Stimulated activated CD4-positive, alpha-beta T cell treated with anti-CD3 and anti-CD28 coated beads, Interleukin-4, amount 100 ng/mL, for 24 hours (primary cell): ENCODE measurements around the gene HNRNPH1.
"Not testable (repeated sequence)": the region's sequence is repeated elsewhere in the genome, so short reads cannot be mapped to it uniquely, and the experiment has no call there.

Experiments used
- DNase-seq: peaks from one replicate; pipeline ENCODE4 v3.0.0-alpha.2; 2020

Gene HNRNPH1

DNA sequence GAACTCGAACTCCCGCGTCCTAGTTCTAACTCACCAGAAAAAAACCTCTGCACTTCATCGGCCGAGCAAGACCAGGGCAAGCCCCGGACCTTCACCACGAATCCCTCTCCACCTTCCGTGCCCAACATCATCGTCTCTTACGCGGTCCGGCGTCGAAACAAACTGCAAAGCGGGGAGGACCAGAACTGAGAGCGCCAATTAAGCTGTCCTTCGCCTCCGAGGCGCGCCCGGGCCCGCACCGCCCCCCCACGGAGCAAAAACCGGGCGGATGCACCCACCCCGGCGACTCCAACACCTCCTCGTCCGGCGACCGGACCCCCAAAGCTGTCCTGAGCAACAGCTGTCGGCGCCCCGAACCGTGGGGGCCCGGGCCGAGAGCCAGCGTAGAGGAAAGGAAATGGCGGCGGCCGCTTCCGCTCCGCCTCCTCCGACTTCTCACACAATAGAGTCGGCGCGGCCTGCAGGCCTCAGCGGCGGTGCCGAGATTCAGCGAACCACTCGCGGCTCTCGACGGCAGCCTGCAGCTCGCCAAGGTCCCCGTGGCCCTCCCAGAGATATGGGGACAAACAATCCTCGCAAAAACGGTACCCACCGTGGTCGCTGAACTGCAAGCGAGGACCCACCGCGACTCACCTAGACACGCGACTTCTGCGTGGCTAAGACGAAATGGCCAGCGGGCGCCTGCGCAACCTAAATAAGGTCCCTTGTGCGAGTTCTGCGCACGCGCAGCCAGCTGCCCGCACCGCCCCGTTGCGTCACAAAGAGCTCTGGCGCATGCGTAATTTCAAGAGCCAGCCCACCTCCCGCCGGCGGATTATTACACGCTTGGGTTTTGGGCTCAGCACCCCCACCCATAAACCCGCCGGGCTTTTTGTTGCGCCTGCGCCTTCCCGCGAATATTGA lies at the start of gene HNRNPH1:
Gene HNRNPH1, minus strand, starts transcription at position 669 of the 903 bp plus-strand sequence. Its CDS starts 538 bp downstream, at position 131.
- peak; percentile 99 for DNase-seq

DNA sequence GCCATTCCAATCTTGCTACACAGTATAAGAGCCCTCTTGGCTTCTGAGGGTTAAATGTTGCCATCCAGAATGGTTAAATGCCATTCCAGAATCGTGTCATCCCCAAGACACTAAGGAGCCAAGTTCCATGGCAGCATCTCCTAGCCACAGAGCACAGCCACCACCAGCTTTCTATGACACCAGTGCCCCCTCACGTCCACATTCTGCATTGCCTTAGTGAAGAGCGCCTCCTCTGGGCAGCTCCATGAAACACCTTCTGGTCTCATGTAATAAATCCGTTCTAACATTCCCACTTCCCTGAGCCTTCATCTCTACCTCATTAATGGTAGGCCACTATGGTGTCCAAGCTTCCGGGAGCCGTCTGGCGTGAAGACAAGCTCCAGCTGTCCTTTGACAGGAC lies 44.9 kb upstream of the HNRNPH1 start:
- DNase-seq: peak; percentile 20

- not testable (repeated sequence) for DNase-seq
Measured at GRCh38 chr5:179661647-179662046, 38.2 kb upstream of the HNRNPH1 start.

DNA sequence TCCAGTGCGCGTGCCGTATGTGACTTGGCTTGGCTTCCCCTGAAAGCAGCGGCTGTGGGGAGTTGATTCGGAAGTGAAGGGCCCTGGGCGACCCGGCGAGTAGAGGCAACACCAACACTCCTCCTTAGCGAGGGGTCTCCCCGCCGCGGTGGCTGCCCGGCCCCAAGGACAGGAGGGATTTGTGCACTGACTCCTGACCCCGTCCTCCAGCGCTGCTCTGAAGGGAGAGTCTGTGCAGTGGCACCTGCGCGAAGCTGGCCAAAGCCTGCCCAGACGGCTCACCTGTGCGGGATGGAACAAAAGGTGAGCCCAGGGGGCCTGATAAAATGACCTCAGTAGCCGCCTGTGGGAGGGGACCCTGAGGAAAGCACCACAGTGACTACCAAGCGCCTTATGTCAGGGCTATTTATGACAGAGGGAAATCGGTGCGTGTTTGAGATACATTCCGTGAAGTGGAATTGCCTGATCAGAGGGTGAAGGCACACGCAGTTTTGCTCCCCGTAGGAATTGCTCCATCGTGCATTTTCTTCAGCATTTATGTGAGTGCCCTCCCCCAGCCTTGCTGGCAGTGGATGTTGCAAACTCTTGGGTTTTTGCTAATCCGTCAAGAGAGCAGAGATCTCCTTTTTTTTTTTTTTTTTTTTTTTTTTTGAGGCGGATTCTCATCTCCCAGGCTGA lies 34.8 kb upstream of the HNRNPH1 start:
- not testable (repeated sequence) for DNase-seq

- not testable (repeated sequence) for DNase-seq
Measured at GRCh38 chr5:179657302-179658178, 34.1 kb upstream of the HNRNPH1 start.

DNA sequence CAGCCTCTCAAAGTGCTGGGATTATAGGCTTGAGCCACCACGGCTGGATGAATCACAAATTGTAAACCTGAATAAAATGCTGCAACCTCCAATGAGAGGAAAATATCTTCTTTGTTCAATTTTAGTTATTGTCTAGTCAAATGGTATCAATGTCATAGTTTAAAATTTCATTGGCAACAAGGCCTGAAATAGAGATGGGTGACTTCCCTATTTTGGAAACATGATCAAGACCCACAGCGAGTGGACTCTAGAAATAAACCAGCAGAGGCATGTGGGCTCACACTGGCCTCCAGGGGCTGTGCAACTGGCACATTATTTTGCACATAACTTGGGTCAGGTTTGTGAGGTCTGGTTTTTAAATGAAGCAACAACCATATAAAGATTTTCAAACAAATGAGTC lies 29.7 kb upstream of the HNRNPH1 start:
- DNase-seq: not testable (repeated sequence)

- DNase-seq: not testable (repeated sequence)
Measured at GRCh38 chr5:179650245-179650644, 26.8 kb upstream of the HNRNPH1 start.

GRCh38 chr5:179649166-179649703 lies 25.8 kb upstream of the HNRNPH1 start:
- DNase-seq: not testable (repeated sequence)

- no peak for DNase-seq
Measured at GRCh38 chr5:179648410-179648809, 24.9 kb upstream of the HNRNPH1 start.

DNA sequence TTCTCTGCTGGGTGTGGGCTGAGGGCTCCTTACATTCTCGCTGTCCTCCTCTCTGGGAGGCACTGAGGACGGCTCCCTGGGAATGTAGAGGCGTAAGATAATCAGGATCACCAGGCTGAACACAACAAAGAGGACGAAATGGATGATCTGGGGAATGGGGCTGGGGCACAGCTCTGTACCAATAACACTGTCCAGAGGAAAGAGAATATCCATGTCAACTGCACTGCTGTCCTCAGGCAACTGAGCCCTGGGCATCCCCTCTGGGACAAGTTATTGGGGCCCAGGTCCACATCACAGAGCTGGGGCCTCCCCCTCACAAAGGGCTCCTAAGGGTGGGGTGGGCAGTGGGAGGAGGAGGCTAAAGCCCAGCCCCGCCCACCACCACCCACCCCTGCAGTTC lies 21.3 kb upstream of the HNRNPH1 start:
- not testable (repeated sequence) for DNase-seq

DNA sequence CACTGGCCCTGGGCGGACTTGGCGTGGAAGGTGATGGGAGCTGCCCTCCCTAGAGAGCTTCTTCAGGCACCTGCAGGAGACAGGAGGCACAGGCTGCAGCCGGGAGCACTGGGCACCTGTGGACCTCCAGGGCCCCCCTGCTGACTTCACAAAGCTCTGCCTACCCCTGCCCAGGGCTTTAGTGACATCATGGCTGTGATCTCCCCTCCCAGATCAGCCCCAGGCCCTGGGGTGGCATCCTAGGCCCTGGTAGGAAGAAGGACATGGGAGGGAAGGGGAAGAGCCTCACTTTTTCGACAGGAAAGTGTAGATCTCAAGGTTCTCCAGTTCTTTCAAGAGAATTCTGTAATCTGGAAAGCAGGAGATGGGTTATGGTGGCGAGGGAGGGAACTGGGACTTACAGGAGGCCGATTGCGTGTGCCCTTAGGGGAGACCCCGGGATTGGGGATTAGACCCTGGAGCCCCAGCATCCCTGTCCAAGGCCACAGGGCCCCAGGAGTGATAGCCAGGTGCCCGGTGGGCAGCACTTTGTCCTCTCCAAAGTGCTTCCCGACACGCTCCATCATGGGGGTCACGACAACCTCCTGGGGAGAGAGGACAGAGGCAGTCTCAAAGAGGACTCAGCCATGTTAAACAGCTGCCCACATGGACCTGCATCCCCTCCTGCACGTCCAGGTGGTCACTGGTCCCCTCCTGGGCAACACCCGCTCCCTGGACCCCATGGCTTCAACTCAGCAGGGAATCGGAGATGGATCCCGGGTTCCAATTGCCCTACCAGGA lies 19.9 kb upstream of the HNRNPH1 start:
- not testable (repeated sequence) for DNase-seq

DNA sequence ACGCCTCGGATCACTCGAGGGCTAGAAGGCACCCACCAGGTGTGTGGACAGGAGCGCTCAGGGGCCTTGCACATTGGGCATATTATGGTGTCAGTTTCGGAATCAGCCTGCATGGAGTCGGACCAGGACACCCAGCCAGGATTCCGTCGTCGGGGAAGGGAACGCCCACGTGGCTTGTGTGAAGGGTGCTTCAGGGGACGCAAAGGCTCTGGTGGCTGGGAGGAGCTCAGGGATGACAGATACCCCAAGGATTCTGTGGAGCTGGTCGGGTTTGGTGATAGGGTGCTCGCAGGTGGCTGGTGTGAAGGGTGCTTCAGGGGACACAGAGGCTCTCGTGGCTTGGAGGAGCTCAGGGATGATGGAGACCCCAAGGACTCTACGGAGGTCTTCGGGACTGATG lies 19.2 kb upstream of the HNRNPH1 start:
- not testable (repeated sequence) for DNase-seq

DNA sequence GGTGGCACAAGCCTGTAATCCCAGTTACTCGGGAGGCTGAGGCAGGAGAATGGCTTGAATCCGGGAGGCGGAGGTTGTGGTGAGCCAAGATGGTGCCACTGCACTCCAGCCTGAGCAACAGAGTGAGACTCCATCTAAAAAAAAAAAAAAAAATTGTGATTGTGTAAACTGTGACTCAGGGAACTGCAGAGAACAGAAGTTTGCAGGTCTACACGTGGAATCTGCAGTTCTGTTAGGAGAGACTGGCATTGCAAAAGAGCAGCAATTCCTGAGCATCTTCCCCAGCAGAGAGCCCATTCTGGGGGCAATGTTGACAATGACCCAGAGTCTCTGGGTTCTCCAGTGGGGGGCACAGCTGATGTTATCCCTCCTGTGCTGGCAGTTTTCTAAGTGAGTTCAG lies 18.3 kb upstream of the HNRNPH1 start:
- not testable (repeated sequence) for DNase-seq

- DNase-seq: not testable (repeated sequence)
Measured at GRCh38 chr5:179639296-179639695, 15.8 kb upstream of the HNRNPH1 start.

GRCh38 chr5:179634370-179635172 lies 11.1 kb upstream of the HNRNPH1 start:
- not testable (repeated sequence) for DNase-seq

GRCh38 chr5:179633501-179634369 lies 10.3 kb upstream of the HNRNPH1 start:
- not testable (repeated sequence) for DNase-seq

GRCh38 chr5:179624841-179625271 lies 1.4 kb upstream of the HNRNPH1 start:
- DNase-seq: no peak

GRCh38 chr5:179623906-179624741 lies 653 bp upstream of the HNRNPH1 start:
- DNase-seq: peak; percentile 67
